Activated CD8-positive, alpha-beta memory T cell treated with anti-CD3 and anti-CD28 coated beads for 36 hours (primary cell): ENCODE results near the gene TARS1. TPM values are rescaled to one million over a fixed set of nuclear protein-coding genes. Genes with fewer than 3 reads are reported as not detected.
"Not testable (repeated sequence)": the region's sequence is repeated elsewhere in the genome, so short reads cannot be mapped to it uniquely, and the experiment has no call there.

Experiments used
- CTCF ChIA-PET: fragments of 350-600 bp; sonication (Branson Sonifier 250); formaldehyde crosslinking; loops from one replicate; lab custom pipeline; 2021; ENCODE audit warnings: antibody characterized with exemption; lab: Charles Lee
- POLR2A ChIA-PET: fragments of 350-600 bp; sonication (Branson Sonifier 250); formaldehyde crosslinking; loops from one replicate; lab custom pipeline; 2021; ENCODE audit warnings: antibody characterized with exemption; lab: Charles Lee
- total RNA-seq, 2 experiments: library from RNA; stranded (reverse); gene quantifications; one replicate each; pipeline ENCODE4 v1.2.3, GENCODE V29; 2021

The TARS1 gene
- total RNA-seq, 2 experiments from 2014 or later: 283 to 293 TPM

GRCh38 chr5:33435893-33436490 is 4.8 kb upstream of the TARS1 start:
- POLR2A ChIA-PET: not testable (repeated sequence)
- CTCF ChIA-PET: interaction anchor here (0.8 to 1.0 kb wide), 2 partner anchors 10 to 499 kb away, joined by 4 read pairs; no protein-coding TSS in a partner anchor

DNA sequence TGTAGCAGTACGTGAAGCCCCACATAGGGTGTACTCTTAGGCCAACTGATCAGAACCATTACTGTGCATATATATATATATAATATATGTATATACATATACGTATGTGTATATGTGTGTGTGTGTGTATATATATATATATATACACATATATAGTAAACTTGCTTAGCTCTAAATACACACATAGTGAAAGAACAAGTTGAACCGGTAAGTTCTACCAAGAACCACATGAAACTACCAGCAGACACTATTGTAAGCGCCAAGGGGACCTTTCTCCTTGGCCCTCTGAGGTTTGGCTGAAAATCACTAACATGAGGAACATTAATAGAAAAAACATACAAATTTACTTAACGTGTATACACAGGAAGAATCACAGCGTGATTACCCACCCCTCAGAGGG is 1.8 kb upstream of the TARS1 start:
- ChIA-PET CTCF (no interaction called here), POLR2A (no interaction called here)

DNA sequence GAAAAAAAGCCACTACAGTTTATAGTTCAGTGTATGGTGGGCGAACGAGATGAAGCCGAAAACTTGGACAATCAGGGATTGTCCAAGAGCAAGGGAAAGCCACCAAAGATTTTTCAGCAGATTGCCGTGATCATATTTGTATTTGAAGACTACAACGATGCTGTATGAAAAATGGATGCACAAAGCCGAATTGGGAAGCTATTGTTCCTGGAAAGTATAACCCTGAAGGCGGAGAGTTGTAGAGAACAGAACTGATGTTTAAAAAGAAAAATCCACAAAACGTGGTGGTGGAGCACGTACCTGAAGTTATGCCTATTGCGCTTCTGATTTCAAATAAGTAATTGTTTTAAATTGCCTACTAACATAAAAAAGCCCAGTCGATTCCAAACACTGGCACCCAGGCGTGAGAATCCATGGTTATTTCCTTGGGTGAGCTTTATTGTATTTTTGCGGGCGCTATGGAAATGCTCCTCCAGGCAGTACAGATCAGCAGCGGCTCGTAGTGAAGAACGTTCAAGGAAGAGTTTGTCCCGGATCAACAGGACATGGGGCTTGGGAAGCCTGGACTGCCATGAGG is 772 bp upstream of the TARS1 start:
- CTCF ChIA-PET: no interaction called here
- POLR2A ChIA-PET: interaction anchor here (1.8 kb wide), 1 partner anchor 18 kb away, joined by 5 read pairs; no protein-coding TSS in a partner anchor

GRCh38 chr5:33441241-33442177 is 744 bp downstream of the TARS1 start:
- ChIA-PET POLR2A (interaction anchor here (0.5 to 1.8 kb wide), 3 partner anchors 16 to 858 kb away, joined by 4 to 11 read pairs (median 5); no protein-coding TSS in a partner anchor), CTCF (interaction anchor here (1.1 kb wide), 1 partner anchor 528 kb away, joined by 3 read pairs; no protein-coding TSS in a partner anchor)

GRCh38 chr5:33444542-33444941 is 3.8 kb downstream of the TARS1 start:
- CTCF ChIA-PET: no interaction called here

GRCh38 chr5:33445798-33446197 is 5.0 kb downstream of the TARS1 start:
- POLR2A ChIA-PET: no interaction called here
- CTCF ChIA-PET: interaction anchor here (1.6 kb wide), 1 partner anchor 10 kb away, joined by 4 read pairs; no protein-coding TSS in a partner anchor

More at GRCh38 chr5:33444542-33444941, 3.8 kb downstream of the TARS1 start:
- POLR2A ChIA-PET: no interaction called here

GRCh38 chr5:33448118-33448517 is 7.4 kb downstream of the TARS1 start:
- CTCF ChIA-PET: no interaction called here
- POLR2A ChIA-PET: no interaction called here

- ChIA-PET POLR2A (interaction anchor here (1.0 to 1.3 kb wide), 2 partner anchors 15 to 17 kb away, joined by 5 read pairs; partner anchors contain the start of gene TARS1), CTCF (no interaction called here)
Observed at GRCh38 chr5:33457126-33457525, 16.4 kb downstream of the TARS1 start.

DNA sequence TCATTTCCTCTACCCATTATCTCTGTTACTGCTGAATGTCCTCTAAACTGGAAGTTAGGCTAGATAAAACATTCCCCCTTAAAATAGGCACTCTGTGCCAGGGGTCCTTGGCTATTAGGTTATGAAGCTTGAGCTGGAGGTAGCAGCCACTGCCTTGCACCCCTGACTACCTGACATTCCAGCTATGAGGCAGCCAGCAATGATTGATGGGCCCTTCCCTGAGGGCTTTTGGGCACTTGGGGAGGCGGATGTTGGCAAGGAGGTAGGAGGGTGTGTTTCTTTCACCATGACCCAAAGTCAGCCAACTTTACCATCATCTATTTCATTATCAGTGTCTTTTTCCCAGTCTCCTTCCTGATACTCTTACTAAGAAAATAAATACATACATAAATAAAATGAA is 17.1 kb downstream of the TARS1 start:
- POLR2A ChIA-PET: interaction anchor here (1.0 to 1.3 kb wide), 2 partner anchors 14 to 17 kb away, joined by 5 read pairs; partner anchors contain the start of gene TARS1

GRCh38 chr5:33460210-33460609 is 19.4 kb downstream of the TARS1 start:
- POLR2A ChIA-PET: no interaction called here
- CTCF ChIA-PET: no interaction called here

More for the DNA sequence above, 17.1 kb downstream of the TARS1 start:
- CTCF ChIA-PET: no interaction called here

- POLR2A ChIA-PET: no interaction called here
- CTCF ChIA-PET: no interaction called here
Observed at GRCh38 chr5:33462456-33462855, 21.7 kb downstream of the TARS1 start.

GRCh38 chr5:33465120-33465519 is 24.4 kb downstream of the TARS1 start:
- CTCF ChIA-PET: no interaction called here
- POLR2A ChIA-PET: no interaction called here

- ChIA-PET CTCF (interaction anchor here (0.7 kb wide), 1 partner anchor 11 kb away, joined by 4 read pairs; no protein-coding TSS in a partner anchor), POLR2A (no interaction called here)
Observed at GRCh38 chr5:33468775-33469435, 28.1 kb downstream of the TARS1 start.

- ChIA-PET CTCF (no interaction called here), POLR2A (no interaction called here)
Observed at GRCh38 chr5:33470544-33470943, 29.8 kb downstream of the TARS1 start.

- POLR2A ChIA-PET: no interaction called here
Observed at GRCh38 chr5:33472805-33473409, 32.1 kb downstream of the TARS1 start.

GRCh38 chr5:33474004-33474403 is 33.2 kb downstream of the TARS1 start:
- ChIA-PET POLR2A (no interaction called here), CTCF (no interaction called here)

More at GRCh38 chr5:33472805-33473409, 32.1 kb downstream of the TARS1 start:
- CTCF ChIA-PET: no interaction called here

DNA sequence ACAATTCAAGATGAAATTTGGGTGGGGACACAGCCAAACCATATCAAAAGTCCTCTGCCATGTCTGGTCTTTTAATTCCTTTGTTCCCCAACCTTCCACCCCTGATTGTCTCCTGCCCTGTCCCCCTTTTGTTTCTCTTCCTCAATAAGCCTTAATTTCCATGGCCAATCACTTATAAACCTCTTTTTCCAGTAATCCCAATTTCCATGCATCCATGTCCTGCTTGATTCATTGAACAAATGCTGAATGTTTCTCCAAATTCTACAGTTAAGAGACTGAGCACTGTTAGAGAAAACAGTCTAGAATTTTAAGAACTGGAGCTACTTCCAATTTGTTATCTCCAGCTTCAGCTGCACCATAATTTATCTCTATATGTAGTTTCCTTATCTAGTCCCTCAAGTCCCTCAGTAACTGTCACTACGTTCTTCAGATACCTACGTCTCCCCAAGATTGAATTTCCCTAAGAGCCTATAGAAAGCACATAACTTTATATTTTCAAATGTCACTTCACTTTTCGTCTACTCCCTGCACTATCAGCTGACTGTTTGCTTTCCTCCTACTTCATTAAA is 34.2 kb downstream of the TARS1 start:
- ChIA-PET CTCF (no interaction called here), POLR2A (no interaction called here)

GRCh38 chr5:33475706-33476105 is 34.9 kb downstream of the TARS1 start:
- POLR2A ChIA-PET: no interaction called here
- CTCF ChIA-PET: no interaction called here
